Measurements from ENCODE around the gene IRF2.

IRF2 gene

GRCh38 chr4:184406958-184407391, 67.4 kb downstream of the IRF2 start:
- DNase-seq, result no peak

- DNase-seq, result no peak
Observed at GRCh38 chr4:184404047-184404446, 70.3 kb downstream of the IRF2 start.

GRCh38 chr4:184403384-184403781, 71.0 kb downstream of the IRF2 start:
- no peak for DNase-seq

GRCh38 chr4:184402740-184403383, 71.5 kb downstream of the IRF2 start:
- DNase-seq, result no peak

- no peak for DNase-seq
Observed at GRCh38 chr4:184402239-184402638, 72.1 kb downstream of the IRF2 start.

- no peak for DNase-seq
Observed at GRCh38 chr4:184401397-184402171, 72.8 kb downstream of the IRF2 start.

- DNase-seq, result no peak
Observed at GRCh38 chr4:184400891-184401290, 73.5 kb downstream of the IRF2 start.

GRCh38 chr4:184400375-184400870, 73.9 kb downstream of the IRF2 start:
- DNase-seq, result no peak

- no peak for DNase-seq
Observed at GRCh38 chr4:184399512-184399908, 74.8 kb downstream of the IRF2 start.

GRCh38 chr4:184398741-184399511, 75.4 kb downstream of the IRF2 start:
- DNase-seq, result no peak

GRCh38 chr4:184397516-184398163, 76.7 kb downstream of the IRF2 start:
- DNase-seq, result no peak

- no peak for DNase-seq
Observed at GRCh38 chr4:184396570-184397515, 77.5 kb downstream of the IRF2 start.

- no peak for DNase-seq
Observed at GRCh38 chr4:184395971-184396391, 78.4 kb downstream of the IRF2 start.

GRCh38 chr4:184395451-184395917, 78.9 kb downstream of the IRF2 start:
- no peak for DNase-seq

- DNase-seq, result no peak
Observed at GRCh38 chr4:184392748-184393559, 81.4 kb downstream of the IRF2 start.

- no peak for DNase-seq
Observed at GRCh38 chr4:184392316-184392715, 82.0 kb downstream of the IRF2 start.

GRCh38 chr4:184389978-184390900, 84.1 kb downstream of the IRF2 start:
- DNase-seq, result no peak

GRCh38 chr4:184388106-184388505, 86.2 kb downstream of the IRF2 start:
- no peak for DNase-seq

GRCh38 chr4:184387351-184387750, 87.0 kb downstream of the IRF2 start:
- DNase-seq, result no peak
